Stimulated activated CD4-positive, alpha-beta T cell treated with anti-CD3 and anti-CD28 coated beads, Interleukin-15, amount 100 ng/mL, for 48 hours (primary cell): ENCODE results near the gene HCAR2.
"Not testable (repeated sequence)": the region's sequence is repeated elsewhere in the genome, so short reads cannot be mapped to it uniquely, and the experiment has no call there.

ENCODE experiments used
- DNase-seq, 2 donors: peaks; one replicate each; pipeline ENCODE4 v3.0.0-alpha.2; 2020; ENCODE audit warnings: low read depth in 2 of 2

HCAR2 gene

DNA sequence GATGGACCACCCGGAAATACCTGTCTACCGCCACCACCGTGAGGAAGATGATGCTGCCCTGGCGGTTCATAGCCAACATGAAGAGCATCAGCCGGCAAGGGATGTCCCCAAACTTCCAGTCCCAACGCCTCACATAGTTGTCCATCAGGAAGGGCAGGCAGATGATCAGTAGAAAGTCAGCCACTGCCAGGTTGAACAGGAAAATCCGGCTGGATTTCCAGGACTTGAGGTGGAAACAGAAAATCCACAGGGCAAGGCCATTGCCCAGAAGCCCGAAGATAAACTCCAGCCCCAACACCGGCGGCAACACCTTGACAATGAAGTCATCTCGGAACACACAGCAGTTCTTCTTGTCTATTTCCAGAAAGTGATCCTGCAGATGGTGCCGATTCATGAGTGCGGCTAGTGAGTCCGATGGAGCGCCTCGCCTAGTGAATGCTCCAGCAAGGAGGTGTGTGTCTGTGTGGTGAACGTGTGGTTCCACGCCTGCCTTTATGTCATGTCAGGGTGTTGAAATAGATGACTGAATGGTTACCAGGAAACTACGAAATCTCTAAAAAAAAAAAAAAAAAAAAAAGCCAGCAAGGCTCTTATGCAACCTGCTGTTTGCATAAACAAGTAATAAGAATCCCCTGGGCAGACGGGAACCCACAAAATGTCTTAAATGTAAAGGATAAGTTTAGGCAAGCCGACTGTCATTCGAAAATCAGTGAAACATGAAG is at the start of gene HCAR2:
HCAR2 (minus strand) TSS at position 468 of the 722 bp plus-strand sequence; CDS start at position 394, 74 bp downstream.
- not testable (repeated sequence) for DNase-seq

DNA sequence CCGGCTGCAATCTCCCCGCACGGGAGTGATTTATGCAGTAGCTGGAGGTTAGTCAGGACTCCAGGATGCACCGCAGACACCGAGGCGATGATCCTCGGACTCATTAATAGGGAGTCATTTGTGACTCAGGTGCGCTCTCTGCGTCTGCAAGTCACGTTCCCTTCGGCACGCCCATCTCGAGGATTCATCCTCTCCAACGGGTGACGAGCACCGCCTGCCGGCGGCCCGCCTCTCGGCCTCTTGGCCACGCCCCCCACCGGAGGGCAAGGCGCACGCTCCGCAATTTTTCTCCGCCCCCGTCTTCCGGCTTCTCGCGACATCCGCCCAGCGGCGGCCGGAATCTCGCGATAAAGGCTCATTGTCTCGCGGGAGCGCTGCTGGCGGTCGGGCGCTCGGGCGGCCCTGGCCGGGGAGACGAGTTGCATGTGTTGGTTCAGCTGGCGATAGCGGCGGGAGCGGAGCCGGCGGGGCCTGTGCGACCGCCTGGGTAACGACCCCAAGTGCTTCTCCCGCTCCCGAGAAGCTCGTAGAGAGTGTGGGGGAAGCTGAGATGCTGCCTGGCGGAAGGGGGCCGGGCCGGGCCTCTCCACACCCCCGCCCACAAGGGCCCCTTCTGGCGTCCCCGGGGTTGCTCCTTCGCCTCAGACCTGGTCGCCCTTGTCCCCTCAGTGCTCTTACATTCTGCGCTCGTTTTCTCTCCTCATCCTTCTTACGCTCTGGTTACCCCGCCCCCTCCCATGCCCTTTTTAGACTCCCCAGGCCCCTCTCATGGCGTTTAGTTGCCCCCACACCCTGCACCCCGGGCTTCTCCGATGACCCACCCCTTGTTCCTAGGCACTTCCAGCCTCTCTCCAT is 49.5 kb upstream of the HCAR2 start, which contains the start of gene DENR:
DENR (plus strand) TSS at position 361 of the 855 bp plus-strand sequence. CDS start 878 bp downstream, outside the sequence.
- peak; percentile 99 to 100 for DNase-seq

DNA sequence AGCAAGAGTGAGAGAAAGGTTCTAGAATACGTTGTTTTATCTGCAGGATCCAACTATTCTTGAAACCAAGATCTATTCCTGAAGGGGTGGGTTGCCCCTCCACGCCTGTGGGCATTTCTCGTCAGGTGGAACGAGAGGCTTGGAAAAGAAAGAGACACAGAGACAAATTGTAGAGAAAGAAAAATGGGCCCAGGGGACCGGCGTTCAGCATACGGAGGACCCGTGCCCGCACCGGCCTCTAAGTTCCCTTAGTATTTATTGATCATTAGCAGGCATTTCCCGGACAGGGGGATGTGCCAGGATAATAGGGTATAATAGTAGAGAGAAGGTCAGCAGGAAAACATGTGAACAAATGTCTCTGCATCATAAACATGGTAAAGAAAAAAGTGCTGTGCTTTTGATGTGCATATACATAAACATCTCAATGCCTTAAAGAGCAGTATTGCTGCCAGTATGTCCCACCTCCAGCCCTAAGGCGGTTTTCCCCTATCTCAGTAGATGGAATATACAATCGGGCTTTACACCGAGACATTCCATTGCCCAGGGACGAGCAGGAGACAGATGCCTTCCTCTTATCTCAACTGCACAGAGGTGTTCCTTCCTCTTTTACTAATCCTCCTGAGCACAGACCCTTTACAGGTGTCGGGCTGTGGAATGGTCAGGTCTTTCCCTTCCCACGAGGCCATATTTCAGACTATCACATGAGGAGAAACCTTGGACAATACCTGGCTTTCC is 47.8 kb upstream of the HCAR2 start:
- not testable (repeated sequence) for DNase-seq

DNA sequence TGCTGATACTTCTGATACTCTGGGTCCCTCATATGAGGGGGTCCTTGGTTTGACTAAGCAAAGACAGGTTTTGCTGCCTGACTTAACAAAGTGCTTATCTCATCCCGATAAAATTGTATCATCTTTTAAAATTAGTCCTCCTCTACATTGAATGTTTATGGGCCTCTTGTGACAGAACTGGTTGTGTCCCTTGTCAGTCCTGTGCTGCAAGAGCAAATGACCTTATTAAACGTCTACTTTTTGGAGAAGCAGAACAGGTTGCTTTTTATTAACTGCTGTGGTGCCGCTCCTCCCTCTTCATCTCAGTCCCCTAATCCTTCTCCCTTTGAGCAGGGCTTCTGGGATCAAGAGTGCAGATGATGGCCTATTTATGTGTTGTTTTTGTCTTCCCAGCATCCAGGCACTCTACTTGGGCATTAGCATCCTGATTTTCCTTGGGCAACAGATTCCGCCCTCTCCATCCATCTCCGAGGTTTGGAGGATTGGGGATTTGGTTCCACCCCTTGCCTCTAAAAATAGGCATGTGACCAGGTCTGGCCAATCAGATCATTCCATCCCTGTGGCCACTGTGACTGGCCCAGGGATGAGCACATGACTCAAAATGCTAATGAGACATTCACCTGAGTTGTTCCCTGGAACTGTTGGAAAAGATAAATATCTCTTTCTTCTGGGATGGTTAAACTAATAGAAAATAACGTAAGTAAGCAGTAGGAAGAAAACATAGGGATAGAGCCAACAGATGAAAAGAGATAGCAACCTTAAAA is 46.6 kb upstream of the HCAR2 start:
- DNase-seq = no peak

DNA sequence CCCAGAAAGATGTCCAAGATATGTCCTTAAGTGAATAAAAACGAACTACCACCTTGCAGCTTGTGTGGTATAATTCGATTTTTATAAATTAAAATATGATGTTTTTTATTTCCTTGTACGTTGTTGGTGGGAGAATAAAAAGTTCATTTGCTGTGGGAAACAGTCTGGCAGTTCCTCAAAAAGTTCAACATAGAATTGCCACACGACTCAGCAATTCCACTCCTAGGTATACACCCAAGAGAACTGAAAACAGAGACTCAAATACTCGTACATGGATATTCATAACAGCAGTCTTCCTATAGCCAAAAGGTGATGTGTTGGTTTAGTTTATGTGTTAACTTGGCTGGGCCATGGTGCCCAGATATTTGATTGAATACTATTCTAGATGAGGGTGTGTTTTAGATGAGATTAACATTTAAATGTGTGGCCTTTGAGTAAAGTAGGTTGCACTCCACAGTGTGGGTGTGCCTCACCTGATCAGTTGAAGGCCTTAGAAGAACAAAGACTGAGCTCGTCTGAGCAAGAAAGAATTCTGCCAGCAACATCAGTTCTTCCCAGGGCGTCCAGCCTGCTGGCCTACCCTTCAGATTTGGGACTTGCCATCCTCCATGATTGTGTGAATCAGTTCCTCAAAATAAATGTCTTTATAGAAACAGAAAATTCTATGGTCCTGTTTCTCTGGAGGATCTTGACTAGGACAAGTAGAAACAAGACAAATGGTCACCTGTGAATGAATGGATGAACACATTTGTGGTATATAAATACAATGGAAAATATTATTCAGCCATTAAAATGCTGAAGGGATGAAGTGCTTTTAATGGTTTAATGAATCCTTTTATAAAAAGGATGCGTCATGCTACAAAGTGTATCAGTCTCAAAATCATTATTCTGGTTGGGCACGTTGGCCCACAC is 44.3 kb upstream of the HCAR2 start:
- DNase-seq = no peak

DNA sequence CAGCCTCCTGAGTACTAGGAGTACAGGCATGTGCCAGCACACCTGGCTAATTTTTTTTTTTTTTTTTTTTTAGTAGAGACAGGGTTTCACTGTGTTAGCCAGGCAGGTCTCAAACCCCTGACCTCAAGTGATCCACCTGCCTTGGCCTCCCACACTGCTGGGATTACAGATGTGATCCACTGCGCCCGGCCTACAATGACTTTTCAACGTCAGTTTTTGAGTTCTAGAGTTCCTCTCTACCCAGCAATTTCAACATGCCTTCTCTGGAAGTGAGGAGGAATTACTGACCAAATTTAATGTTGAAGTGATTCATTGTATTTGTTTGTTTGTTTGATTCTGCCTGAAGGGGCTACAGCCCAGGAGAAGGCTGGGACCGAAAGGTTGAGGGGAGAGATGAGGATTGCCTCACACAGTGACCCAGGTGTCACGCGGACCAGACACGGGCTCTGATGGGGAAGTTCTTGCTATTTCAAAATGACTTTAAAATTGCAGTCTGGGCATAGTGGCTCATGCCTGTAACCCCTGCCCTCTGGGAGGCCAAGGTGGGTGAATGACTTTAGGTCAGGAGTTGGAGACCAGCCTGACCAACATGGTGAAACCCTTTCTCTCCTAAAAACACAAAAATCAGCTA is 40.9 kb upstream of the HCAR2 start:
- DNase-seq = no peak

DNA sequence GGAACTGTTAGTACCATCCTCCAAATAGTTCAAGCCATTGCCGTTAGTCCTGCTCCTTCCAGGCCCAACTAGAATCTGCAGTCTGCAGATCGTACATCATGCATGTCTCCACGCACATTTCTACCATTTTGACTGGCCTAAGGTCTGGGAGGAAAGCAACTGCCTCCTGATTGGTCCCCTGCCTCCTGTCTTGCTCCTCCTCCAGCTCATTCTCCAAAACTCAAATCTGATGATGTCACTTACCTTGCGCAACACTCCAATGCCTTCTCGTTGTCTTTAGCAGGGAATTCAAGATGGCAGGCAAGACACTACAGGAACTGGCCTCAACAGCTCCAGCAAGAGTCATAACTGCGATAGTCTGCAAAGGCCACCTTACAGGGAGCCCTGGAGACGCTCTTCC is 37.2 kb upstream of the HCAR2 start:
- no peak for DNase-seq

DNA sequence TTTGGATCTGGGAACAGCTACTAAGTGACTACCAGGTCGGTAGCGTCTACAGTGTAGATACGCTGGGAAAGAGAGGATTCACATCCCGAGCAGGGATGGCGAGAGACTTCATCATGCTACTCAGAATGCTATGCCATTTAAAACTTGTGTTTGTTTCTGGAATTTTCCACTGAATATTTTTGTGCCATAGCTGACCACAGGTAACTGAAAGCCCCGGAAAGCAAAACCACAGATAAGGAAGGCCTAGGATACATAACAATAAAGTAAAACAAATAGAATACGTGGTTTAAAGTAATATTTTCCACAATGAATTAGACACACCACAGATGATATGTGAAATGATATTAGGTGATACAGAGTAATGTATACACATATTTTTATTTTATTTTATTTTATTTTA is 35.4 kb upstream of the HCAR2 start:
- no peak for DNase-seq

DNA sequence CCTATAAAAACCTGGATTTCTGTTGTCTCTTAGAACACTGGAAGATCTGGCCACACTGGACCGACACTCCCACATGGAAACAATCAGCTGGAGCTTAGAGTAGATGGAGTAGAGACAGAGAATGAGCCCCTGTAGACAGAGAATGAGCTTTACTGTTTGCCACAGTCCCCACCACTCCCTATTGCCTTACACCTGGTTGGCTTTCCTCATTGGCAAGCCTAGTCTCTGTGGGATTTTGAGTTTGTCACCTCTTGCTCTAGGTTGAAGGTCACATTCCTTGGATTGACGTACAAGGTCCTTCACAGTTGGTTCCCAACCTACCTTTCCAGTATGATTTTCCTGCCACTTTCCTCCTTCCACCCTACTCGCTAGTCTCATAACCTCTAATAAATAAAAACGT is 29.5 kb upstream of the HCAR2 start:
- no peak for DNase-seq

DNA sequence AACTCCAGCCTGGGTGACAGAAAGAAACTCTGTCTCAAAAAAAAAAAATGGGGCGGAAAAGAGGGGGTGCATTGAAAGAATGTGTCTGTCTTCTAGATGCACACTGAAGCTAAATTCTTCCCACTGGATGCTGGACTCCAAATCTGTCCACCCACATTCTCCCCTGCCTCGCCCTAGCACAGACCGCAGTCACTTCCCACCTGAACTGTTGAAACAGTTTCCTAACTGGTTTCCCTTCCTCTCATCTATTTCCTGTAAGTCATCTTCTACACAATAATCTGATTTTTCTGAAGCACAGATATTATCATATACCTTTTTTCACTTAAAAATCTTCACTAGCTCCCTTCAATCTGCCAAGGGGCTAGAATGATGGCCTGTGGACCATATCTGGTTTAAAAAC is 29.0 kb upstream of the HCAR2 start:
- DNase-seq = peak in 1 of 2 donors; percentile 19

DNA sequence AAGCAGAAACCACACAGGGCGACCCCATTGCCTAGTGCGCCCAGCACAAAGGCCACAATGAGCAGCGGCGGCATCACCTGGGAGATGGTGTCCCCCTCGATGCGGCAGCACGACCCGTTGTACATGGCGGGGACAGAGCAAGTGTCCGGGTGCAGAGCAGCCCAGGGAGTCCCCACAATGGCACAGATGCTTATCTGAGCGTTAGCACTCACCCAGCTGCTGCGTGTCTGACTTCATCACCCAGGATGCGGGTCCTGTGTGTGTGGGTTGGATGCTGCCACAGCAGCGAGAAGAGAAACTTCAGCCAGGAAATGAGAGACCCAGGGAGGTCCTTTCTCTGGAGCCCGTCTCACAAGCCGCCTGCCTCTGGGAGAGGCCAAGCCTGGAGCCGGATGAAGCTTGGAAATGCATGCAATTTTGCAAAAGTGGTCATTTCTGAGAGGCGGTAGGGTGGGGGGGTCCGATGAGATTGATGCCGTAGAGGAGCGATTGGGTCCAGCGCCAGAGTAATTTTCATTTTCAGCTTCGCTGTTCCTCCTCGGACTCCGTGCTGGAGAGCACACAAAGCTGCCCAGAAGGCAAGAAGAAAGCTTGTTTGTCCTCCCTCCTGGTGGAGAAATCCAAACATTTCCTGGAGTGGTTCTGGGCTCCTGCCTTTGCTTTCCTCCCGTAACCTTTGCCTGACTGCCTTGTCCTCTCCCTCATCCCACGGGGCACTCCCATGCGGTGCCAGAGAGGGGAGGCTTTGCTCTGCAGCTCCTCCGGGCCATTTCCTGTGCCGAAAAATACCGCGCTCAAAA is 27.3 kb upstream of the HCAR2 start, which contains the start of gene HCAR1:
HCAR1 (minus strand) TSS at position 630 of the 800 bp plus-strand sequence; CDS start at position 125, 505 bp downstream.
- DNase-seq = peak; percentile 49 to 59

DNA sequence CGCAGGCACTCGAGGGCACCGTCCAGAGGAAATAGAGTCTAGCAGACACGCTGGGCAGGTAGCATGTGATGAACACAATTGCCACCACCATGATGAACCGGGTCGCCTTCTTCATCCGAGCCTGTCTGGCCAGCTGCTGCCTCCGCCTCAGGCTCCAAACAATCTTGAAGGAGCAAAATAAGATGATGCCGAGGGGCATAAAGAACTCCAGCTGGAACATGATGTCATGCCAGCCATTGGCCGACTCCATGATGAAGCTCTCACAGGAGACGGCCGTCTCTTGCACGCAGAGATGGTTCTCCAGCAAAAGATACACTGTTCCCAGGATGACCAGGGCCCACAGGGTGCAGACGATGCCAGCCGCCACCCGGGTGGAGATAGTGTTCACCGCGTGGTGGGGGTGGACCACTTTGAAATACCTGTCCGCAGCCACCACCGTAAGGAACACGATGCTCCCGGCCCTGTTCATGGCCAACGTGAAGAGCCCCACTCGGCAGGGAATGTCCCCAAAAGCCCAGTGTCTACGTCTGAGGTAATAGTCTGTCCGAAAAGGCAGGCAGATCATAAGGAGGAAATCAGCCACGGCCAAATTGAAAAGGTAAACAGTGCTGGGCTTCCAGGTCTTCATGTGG is 26.5 kb upstream of the HCAR2 start:
- no peak for DNase-seq

DNA sequence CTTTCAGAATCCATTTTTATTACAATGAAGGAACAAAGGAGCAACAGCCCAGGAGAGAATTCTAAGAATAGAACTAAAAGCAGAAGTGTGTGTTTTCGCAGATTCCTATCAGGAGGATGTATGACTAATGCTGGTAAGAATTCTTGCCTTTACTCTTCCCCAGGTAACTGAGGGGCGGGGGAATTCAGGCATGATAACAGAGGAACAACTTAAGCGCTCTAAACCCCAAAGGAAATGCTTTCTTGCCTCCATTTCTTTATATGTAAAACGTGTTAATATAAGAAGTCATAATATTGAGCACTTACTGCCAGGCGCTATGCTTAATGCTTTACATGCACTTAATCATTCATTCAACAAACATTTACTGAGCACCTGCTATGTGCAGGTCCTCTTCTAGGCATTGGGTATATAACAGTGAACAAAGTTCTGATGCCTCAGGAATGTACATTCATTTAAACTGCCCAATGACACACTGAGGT is 23.0 kb upstream of the HCAR2 start:
- no peak for DNase-seq

DNA sequence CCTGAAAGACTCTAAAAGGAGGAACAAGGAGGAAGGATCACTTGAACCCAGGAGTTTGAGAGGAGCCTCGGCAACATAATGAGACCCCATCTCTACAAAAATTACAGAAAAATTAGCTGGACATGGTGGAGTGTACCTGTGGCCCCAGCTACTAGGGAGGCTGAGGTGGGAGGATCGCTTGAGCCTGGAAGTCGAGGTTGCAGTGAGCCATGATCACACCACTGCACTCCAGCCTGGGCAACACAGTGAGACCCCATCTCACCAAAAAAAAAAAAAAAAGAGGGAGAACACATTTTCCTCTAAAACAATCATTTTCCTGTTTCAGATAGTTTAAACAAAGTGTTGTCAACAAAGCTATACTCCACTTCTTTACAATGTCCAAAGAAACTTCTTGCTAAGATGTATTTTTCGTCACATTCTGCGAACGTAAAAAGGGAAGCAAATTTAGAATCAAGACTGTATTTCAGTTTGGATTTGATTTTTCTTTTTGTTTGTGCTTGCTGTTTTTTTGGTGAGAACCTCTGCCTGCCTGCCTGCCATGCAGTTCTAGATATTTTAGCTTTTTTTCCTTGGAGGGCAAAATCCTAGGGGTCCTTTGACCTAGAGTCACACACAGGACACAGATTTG is 22.4 kb upstream of the HCAR2 start:
- no peak for DNase-seq

DNA sequence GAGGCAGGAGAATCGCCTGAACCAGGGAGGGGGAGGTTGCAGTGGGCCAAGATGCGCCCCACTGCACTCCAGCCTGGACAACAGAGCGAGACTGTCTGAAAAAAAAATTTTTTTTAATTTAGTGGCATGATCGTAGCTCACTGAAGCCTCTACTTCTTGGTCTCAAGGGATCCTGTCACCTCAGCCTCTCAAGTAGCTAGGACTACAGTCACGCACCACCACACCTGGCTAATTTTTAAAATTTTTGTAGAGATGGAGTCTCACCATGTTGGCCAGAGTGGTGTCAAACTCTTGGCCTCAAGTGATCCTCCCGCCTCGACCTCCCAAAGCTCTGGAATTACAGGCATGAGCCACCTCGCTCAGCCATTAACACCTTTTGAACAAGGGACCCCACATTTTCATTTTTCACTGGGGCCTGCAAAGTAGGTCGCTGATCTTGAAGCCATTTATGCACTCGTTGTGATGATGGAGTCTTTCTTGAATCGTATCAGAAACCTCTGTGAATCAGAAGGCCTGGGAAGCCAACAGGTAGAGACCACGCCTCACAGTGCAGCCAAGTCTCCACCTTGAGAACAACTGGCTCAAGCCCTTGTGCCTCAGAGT is 21.6 kb upstream of the HCAR2 start:
- DNase-seq = no peak

DNA sequence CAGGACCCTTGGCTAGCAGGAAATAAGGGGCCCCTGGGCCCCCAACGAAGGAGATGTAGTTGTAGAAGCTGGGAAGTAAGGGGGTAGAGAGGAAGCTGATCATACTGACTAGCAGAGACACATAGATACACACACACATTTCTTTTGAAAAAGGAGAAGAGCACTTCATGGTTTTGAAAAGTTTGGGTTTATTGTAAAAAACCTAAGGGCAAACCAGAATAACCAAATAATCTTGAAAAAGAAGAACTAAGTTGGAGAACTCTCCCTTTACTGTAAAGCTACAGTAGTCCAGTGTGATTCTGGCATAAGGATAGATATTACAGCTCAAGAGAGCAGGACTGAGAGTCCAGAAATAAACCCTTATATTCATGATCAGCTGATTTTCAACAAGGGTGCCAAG is 19.2 kb upstream of the HCAR2 start:
- DNase-seq = no peak

DNA sequence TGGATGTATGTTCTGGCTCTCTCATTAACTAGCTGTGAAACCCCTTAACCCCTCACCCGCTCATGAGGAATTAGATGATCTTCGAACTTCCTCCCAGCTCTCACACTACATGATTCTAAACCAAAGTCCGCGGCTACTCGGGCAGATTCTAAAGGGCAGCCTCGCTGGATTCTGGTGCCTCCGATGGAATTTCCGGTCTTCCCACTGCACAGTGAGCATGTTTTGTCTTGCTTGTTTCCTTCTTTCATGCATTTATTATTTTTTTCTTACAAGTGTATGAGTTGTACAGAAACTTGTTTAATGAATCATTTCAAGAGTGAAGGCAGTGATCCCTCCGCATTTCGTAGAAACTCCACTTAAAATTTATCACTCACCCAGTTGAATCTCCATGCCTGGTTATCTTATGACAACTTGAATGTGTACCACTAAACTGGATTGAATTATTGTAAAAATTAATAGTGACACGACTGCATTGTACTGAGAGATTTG is 17.9 kb upstream of the HCAR2 start:
- no peak for DNase-seq
